Trophoblast cell (in vitro differentiated cells and primary cell): ENCODE data around the gene TET2.
A peak's percentile ranks its signal among the peaks of the same experiment; 100 is the strongest.

Experiments used
- DNase-seq, 2 donors: peaks; one replicate each; pipeline ENCODE4 v3.0.0-alpha.2; 2016
- H2AFZ ChIP-seq: 2 replicates; pipeline ENCODE4 v1.6.1; 2013; ENCODE audit warnings: low read length, moderate library complexity, mild to moderate bottlenecking; ENCODE audit not compliant: insufficient read depth, poor library complexity
- H2AK5ac ChIP-seq: 2 replicates; pipeline ENCODE4 v1.6.1; 2013; ENCODE audit warnings: mild to moderate bottlenecking, low read length
- H2BK120ac ChIP-seq: 2 replicates; pipeline ENCODE4 v1.6.1; 2013; ENCODE audit warnings: low read length, mild to moderate bottlenecking, moderate library complexity; ENCODE audit not compliant: insufficient read depth, poor library complexity
- H2BK12ac ChIP-seq: 2 replicates; pipeline ENCODE4 v1.6.1; 2013; ENCODE audit warnings: mild to moderate bottlenecking, low read length, moderate library complexity
- H2BK5ac ChIP-seq: 2 replicates; pipeline ENCODE4 v1.6.1; 2013; ENCODE audit warnings: low read length, low read depth, moderate library complexity, mild to moderate bottlenecking; ENCODE audit not compliant: poor library complexity
- H3K14ac ChIP-seq: 2 replicates; pipeline ENCODE4 v1.6.1; 2013; ENCODE audit warnings: mild to moderate bottlenecking, low read length
- H3K18ac ChIP-seq: 2 replicates; pipeline ENCODE4 v1.6.1; 2013; ENCODE audit warnings: mild to moderate bottlenecking, low read length
- H3K23ac ChIP-seq: 2 replicates; pipeline ENCODE4 v1.6.1; 2013; ENCODE audit warnings: low read length
- H3K27ac ChIP-seq: 2 replicates; pipeline ENCODE4 v1.5.1; 2013; ENCODE audit warnings: low read depth, mild to moderate bottlenecking, inconsistent platforms, low read length, moderate library complexity
- H3K27me3 ChIP-seq: 2 replicates; pipeline ENCODE4 v1.6.1; 2013; ENCODE audit warnings: inconsistent platforms, mild to moderate bottlenecking, low read length, moderate library complexity; ENCODE audit not compliant: insufficient read depth
- H3K36me3 ChIP-seq, 2 experiments: 1 replicate in 1 of 2; 2 replicates in 1 of 2; pipeline ENCODE4 v1.6.1; 2013; ENCODE audit warnings: low read length in 2 of 2, mild to moderate bottlenecking in 2 of 2, moderate library complexity in 1 of 2; ENCODE audit not compliant: insufficient read depth in 2 of 2, control insufficient read depth in 1 of 2
- H3K4ac ChIP-seq: 2 replicates; pipeline ENCODE4 v1.6.1; 2013; ENCODE audit warnings: low read depth, mild to moderate bottlenecking, low read length, moderate library complexity
- H3K4me1 ChIP-seq, 2 experiments: 1 replicate in 1 of 2; 2 replicates in 1 of 2; pipeline ENCODE4 v1.6.1; 2013; ENCODE audit warnings: low read length in 2 of 2, mild to moderate bottlenecking in 2 of 2, moderate library complexity in 1 of 2; ENCODE audit not compliant: insufficient read depth in 2 of 2, control insufficient read depth in 1 of 2
- H3K4me2 ChIP-seq: 2 replicates; pipeline ENCODE4 v1.6.1; 2013; ENCODE audit warnings: inconsistent platforms, mild to moderate bottlenecking, low read length, moderate library complexity
- H3K4me3 ChIP-seq: 2 replicates; pipeline ENCODE4 v1.5.1; 2013; ENCODE audit warnings: mild to moderate bottlenecking, low read depth, low read length, inconsistent platforms
- H3K79me1 ChIP-seq: one replicate; pipeline ENCODE4 v1.6.1; 2013; ENCODE audit warnings: low read length
- H3K79me2 ChIP-seq: 2 replicates; pipeline ENCODE4 v1.6.1; 2013; ENCODE audit warnings: low read length, mild to moderate bottlenecking; ENCODE audit not compliant: control insufficient read depth, insufficient read depth, poor library complexity
- H3K9ac ChIP-seq: 2 replicates; pipeline ENCODE4 v1.6.1; 2013; ENCODE audit warnings: mild to moderate bottlenecking, low read length
- H3K9me3 ChIP-seq: 2 replicates; pipeline ENCODE4 v1.6.1; 2013; ENCODE audit warnings: low read depth, mild to moderate bottlenecking, control low read depth, inconsistent platforms, low read length; ENCODE audit not compliant: insufficient read depth
- H4K12ac ChIP-seq: 2 replicates; pipeline ENCODE4 v1.6.1; 2013; ENCODE audit warnings: low read depth, mild to moderate bottlenecking, low read length, moderate library complexity
- H4K8ac ChIP-seq: 2 replicates; pipeline ENCODE4 v1.6.1; 2013; ENCODE audit warnings: low read depth, mild to moderate bottlenecking, low read length, moderate library complexity
- H4K91ac ChIP-seq: one replicate; pipeline ENCODE4 v1.6.1; 2013; ENCODE audit warnings: low read depth, mild to moderate bottlenecking, low read length, moderate library complexity
- WGBS: extraction: QIAGEN DNeasy Blood & Tissue Kit; methylation state at CpG from one replicate; pipeline ENCODE4 v1.1.7; 2013; ENCODE audit warnings: missing lambda C conversion rate; ENCODE audit not compliant: insufficient read length, insufficient coverage; ENCODE audit errors: extremely low coverage; 5-methylcytosine and 5-hydroxymethylcytosine counted together

Gene TET2

DNA sequence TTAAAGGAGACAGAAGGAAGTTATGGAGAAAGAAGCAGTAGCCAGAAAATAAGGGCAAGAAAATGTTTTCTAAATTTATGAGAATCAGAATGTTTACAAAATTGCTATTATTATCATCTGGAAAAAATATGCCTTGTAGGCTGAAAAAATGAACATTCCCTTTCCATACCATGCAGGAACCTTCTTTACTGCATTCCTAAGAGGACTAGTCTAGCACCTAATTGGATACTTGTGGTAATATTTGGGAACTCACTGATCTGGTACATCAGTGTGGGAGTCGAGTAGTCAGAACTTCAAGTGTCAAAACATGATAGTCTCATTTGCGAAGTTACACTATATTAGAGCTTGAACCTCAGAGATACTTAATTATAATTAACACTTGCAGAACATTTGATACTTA is 51.9 kb downstream of the TET2 start:
- peak in 1 of 2 donors; percentile 75 for DNase-seq
- WGBS: no CpG with 5 or more reads among the region's 2 CpGs

DNA sequence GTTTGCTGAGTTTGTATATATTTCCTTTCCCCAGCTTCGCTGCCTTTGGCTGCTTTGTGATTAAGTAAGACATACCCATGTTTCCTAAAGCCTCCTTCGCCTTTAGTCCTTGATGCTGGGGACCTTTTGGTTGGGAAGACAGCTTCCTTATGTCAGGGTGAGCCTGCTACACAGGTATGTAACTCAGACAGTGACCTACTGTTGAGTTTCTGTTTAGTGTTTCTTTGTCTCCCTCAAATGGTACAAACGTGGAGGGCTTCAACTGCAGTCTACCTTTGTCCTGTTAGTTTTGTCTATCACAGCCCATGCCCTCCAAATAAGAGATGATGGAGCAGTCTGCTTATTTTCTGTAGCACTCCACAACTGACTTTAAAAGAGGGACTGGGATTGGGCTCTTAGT is 59.5 kb downstream of the TET2 start:
- H2BK12ac ChIP-seq: no peak overlapping the region
- H3K4ac ChIP-seq: no peak overlapping the region
- H3K14ac ChIP-seq: no peak overlapping the region
- no peak overlapping the region for H3K27ac ChIP-seq
- no peak overlapping the region for H2BK120ac ChIP-seq
- no peak overlapping the region for H2AK5ac ChIP-seq
- DNase-seq: no peak
- H3K9ac ChIP-seq: no peak overlapping the region
- no peaks in the 10 kb centered on the region for H3K36me3 ChIP-seq
- no peaks in the 10 kb centered on the region for H3K79me1 ChIP-seq
- no peak overlapping the region for H3K18ac ChIP-seq
- no peak overlapping the region for H2AFZ ChIP-seq
- WGBS: no CpG with 5 or more reads among the region's 3 CpGs
- H2BK5ac ChIP-seq: no peak overlapping the region
- no peak overlapping the region for H4K12ac ChIP-seq
- no peaks in the 10 kb centered on the region for H3K4me1 ChIP-seq
- H4K91ac ChIP-seq: no peak overlapping the region
- no peak overlapping the region for H3K4me3 ChIP-seq
- no peaks in the 10 kb centered on the region for H3K79me2 ChIP-seq
- no peaks in the 10 kb centered on the region for H3K9me3 ChIP-seq
- no peaks in the 10 kb centered on the region for H3K27me3 ChIP-seq
- no peak overlapping the region for H3K23ac ChIP-seq
- no peak overlapping the region for H3K4me2 ChIP-seq
- H4K8ac ChIP-seq: no peak overlapping the region

More for the DNA sequence above, 51.9 kb downstream of the TET2 start:
- H3K4me2 ChIP-seq: no peak overlapping the region
- no peaks in the 10 kb centered on the region for H3K79me1 ChIP-seq
- no peak overlapping the region for H3K4ac ChIP-seq
- H3K27ac ChIP-seq: no peak overlapping the region
- no peak overlapping the region for H4K91ac ChIP-seq
- H2BK120ac ChIP-seq: no peak overlapping the region
- H3K9me3 ChIP-seq: no peaks in the 10 kb centered on the region
- H4K12ac ChIP-seq: no peak overlapping the region
- H3K14ac ChIP-seq: no peak overlapping the region
- no peak overlapping the region for H2BK5ac ChIP-seq
- H3K23ac ChIP-seq: no peak overlapping the region
- no peak overlapping the region for H3K9ac ChIP-seq
- H4K8ac ChIP-seq: no peak overlapping the region
- no peak overlapping the region for H2AFZ ChIP-seq
- H3K18ac ChIP-seq: no peak overlapping the region
- no peaks in the 10 kb centered on the region for H3K79me2 ChIP-seq
- no peaks in the 10 kb centered on the region for H3K4me1 ChIP-seq
- no peaks in the 10 kb centered on the region for H3K36me3 ChIP-seq
- no peaks in the 10 kb centered on the region for H3K27me3 ChIP-seq
- no peak overlapping the region for H3K4me3 ChIP-seq
- no peak overlapping the region for H2BK12ac ChIP-seq
- H2AK5ac ChIP-seq: no peak overlapping the region

DNA sequence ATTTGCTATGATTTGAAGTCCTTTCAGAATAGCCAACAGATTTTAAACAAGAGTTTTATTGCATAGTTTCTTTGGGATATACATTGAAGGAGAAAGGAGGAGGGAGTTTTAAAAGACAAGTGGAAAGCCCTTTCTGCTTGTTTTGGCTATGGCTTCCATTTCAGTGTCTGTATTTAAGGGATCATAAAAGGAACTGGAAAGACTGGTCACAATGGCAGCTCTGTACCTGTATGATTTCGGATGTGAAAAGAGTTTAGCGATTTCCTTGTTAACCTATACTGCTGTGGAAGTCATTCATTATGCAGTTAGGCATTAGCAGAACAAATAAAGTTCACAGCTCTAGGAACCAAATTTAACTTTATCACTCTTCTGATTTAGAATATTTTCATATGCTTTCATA is 60.7 kb downstream of the TET2 start:
- Histone ChIP-seq H4K91ac (no peak overlapping the region), H3K79me2 (no peaks in the 10 kb centered on the region), H3K18ac (no peak overlapping the region), H3K23ac (no peak overlapping the region), H2BK120ac (no peak overlapping the region), H2AK5ac (no peak overlapping the region), H3K4me3 (no peak overlapping the region), H3K27me3 (no peaks in the 10 kb centered on the region), H2AFZ (no peak overlapping the region), H3K9me3 (no peaks in the 10 kb centered on the region), H2BK5ac (no peak overlapping the region), H3K36me3 (no peaks in the 10 kb centered on the region), H3K79me1 (no peaks in the 10 kb centered on the region), H4K12ac (no peak overlapping the region), H3K4me1 (no peaks in the 10 kb centered on the region), H2BK12ac (no peak overlapping the region), H4K8ac (no peak overlapping the region), H3K27ac (no peak overlapping the region), H3K9ac (no peak overlapping the region), H3K4ac (no peak overlapping the region), H3K4me2 (no peak overlapping the region), H3K14ac (no peak overlapping the region)
- no CpG with 5 or more reads among the region's 2 CpGs for WGBS
- DNase-seq: no peak

DNA sequence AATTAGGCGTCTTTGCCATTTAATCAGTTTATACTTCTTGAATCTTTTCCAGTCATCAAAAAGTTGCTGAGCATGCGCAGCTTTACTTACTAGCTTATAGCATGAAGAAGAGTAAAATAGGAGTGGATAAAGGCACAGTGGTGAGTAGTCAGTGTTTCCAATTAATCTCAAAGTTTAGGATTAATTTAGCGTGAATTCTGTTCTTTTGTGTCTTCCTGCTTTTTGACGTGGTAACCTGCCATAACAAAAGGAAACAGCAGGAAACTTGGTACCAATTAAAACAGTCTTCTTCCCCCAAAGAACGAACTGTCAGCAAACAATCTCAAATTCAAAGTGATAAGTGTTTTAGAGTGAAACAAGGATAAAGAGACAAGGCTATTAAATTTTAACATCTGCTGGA is 61.9 kb downstream of the TET2 start:
- DNase-seq: no peak
- no peaks in the 10 kb centered on the region for H3K36me3 ChIP-seq
- H3K4ac ChIP-seq: no peak overlapping the region
- H3K18ac ChIP-seq: no peak overlapping the region
- H3K4me2 ChIP-seq: no peak overlapping the region
- H2AK5ac ChIP-seq: no peak overlapping the region
- no peak overlapping the region for H2AFZ ChIP-seq
- no peak overlapping the region for H3K27ac ChIP-seq
- H4K8ac ChIP-seq: no peak overlapping the region
- H3K4me3 ChIP-seq: no peak overlapping the region
- no peak overlapping the region for H3K9ac ChIP-seq
- H4K91ac ChIP-seq: no peak overlapping the region
- no peak overlapping the region for H2BK120ac ChIP-seq
- no CpG with 5 or more reads among the region's 5 CpGs for WGBS
- H3K27me3 ChIP-seq: no peaks in the 10 kb centered on the region
- H3K14ac ChIP-seq: no peak overlapping the region
- no peak overlapping the region for H2BK5ac ChIP-seq
- no peaks in the 10 kb centered on the region for H3K4me1 ChIP-seq
- H4K12ac ChIP-seq: no peak overlapping the region
- H2BK12ac ChIP-seq: no peak overlapping the region
- H3K79me1 ChIP-seq: no peaks in the 10 kb centered on the region
- no peaks in the 10 kb centered on the region for H3K9me3 ChIP-seq
- no peak overlapping the region for H3K23ac ChIP-seq
- no peaks in the 10 kb centered on the region for H3K79me2 ChIP-seq
